Stimulated activated CD4-positive, alpha-beta T cell treated with anti-CD3 and anti-CD28 coated beads, Interleukin-12 subunit alpha, Interleukin-12 subunit beta, amount 100 ng/mL, for 24 hours (primary cell): ENCODE results near the gene CD3E.
"Not testable (repeated sequence)": the region's sequence is repeated elsewhere in the genome, so short reads cannot be mapped to it uniquely, and the experiment has no call there.

Experiments used
- DNase-seq, 2 experiments: peaks; one replicate each; pipeline ENCODE4 v3.0.0-alpha.2; 2020; ENCODE audit warnings: low read depth in 2 of 2

CD3E gene

GRCh38 chr11:118290923-118291322 lies 13.6 kb upstream of the CD3E start:
- no peak for DNase-seq

- DNase-seq: no peak
These were observed 12.9 kb upstream of the CD3E start for GRCh38 chr11:118291477-118292135.

GRCh38 chr11:118294053-118294452 lies 10.5 kb upstream of the CD3E start:
- no peak for DNase-seq

GRCh38 chr11:118295199-118295598 lies 9.3 kb upstream of the CD3E start:
- no peak for DNase-seq

GRCh38 chr11:118295815-118296454 lies 8.6 kb upstream of the CD3E start:
- DNase-seq: no peak

GRCh38 chr11:118301600-118302195 lies 2.8 kb upstream of the CD3E start:
- no peak for DNase-seq

GRCh38 chr11:118304227-118304567 lies 333 bp upstream of the CD3E start:
- DNase-seq: no peak

- no peak for DNase-seq
These were observed 1.2 kb downstream of the CD3E start for GRCh38 chr11:118305726-118306125.

- DNase-seq: peak in 1 of 2 experiments; percentile 47
These were observed 2.0 kb downstream of the CD3E start for GRCh38 chr11:118306556-118306955.

GRCh38 chr11:118308995-118309528 lies 4.5 kb downstream of the CD3E start:
- DNase-seq: not testable (repeated sequence)

- no peak for DNase-seq
These were observed 5.7 kb downstream of the CD3E start for GRCh38 chr11:118310271-118310670.

GRCh38 chr11:118310781-118311485 lies 6.4 kb downstream of the CD3E start:
- no peak for DNase-seq

GRCh38 chr11:118311518-118311917 lies 7.0 kb downstream of the CD3E start:
- no peak for DNase-seq

- no peak for DNase-seq
These were observed 7.8 kb downstream of the CD3E start for GRCh38 chr11:118312328-118312727.

- no peak for DNase-seq
These were observed 8.7 kb downstream of the CD3E start for GRCh38 chr11:118313242-118313641.

GRCh38 chr11:118314988-118315411 lies 10.5 kb downstream of the CD3E start:
- no peak for DNase-seq

- DNase-seq: no peak
These were observed 13.6 kb downstream of the CD3E start for GRCh38 chr11:118318124-118318523.

GRCh38 chr11:118318581-118319336 lies 14.2 kb downstream of the CD3E start:
- DNase-seq: no peak

GRCh38 chr11:118319337-118319707 lies 14.8 kb downstream of the CD3E start:
- DNase-seq: no peak

GRCh38 chr11:118320515-118320914 lies 16.0 kb downstream of the CD3E start:
- no peak for DNase-seq

- DNase-seq: no peak
These were observed 17.0 kb downstream of the CD3E start for GRCh38 chr11:118321386-118322082.
